B cell (primary cell): ENCODE measurements around the gene COLEC12. TPM values are rescaled to one million over a fixed set of nuclear protein-coding genes. Genes with fewer than 3 reads are reported as not detected.

Experiments used
- ATAC-seq: fragments of 200-7000 bp; cut with Tn5 transposase; one replicate; pipeline ENCODE4 v1.10.0; 2021; ENCODE audit warnings: low read depth, mild to moderate bottlenecking, moderate number of reproducible peaks, moderate library complexity
- CTCF ChIA-PET: fragments of 350-600 bp; sonication (Branson Sonifier 250); formaldehyde crosslinking; loops from one replicate; lab custom pipeline; 2021; ENCODE audit warnings: antibody characterized with exemption, inconsistent platforms; lab: Charles Lee
- POLR2A ChIA-PET: fragments of 350-600 bp; sonication (Branson Sonifier 250); formaldehyde crosslinking; loops from one replicate; lab custom pipeline; 2021; ENCODE audit warnings: antibody characterized with exemption; lab: Charles Lee
- DNase-seq: peaks from one replicate; pipeline ENCODE4 v3.0.0; 2013
- H2AFZ ChIP-seq: 2 replicates; pipeline ENCODE4 v1.6.1; 2012; ENCODE audit warnings: mild to moderate bottlenecking, low read depth, low read length; ENCODE audit not compliant: insufficient read depth, poor library complexity, severe bottlenecking
- H3K27ac ChIP-seq, 2 donors: 1 replicate in 1 of 2; 2 replicates in 1 of 2; pipeline ENCODE4 v1.5.1; 2012 to 2013; ENCODE audit warnings: low read length in 2 of 2, mild to moderate bottlenecking in 2 of 2, moderate library complexity in 1 of 2
- H3K27me3 ChIP-seq, 4 experiments: fragments of 200-600 bp in 1 of 4; sonication (generic) in 1 of 4; replicated peaks in 1 of 4; 1 replicate in 2 of 4; 2 replicates in 2 of 4; pipeline versions ENCODE4 v1.6.1 to v1.7.0; 2013 to 2016; ENCODE audit warnings: low read length in 3 of 4, mild to moderate bottlenecking in 2 of 4, mixed read lengths in 1 of 4, moderate library complexity in 1 of 4; ENCODE audit not compliant: insufficient read depth in 4 of 4, control insufficient read depth in 3 of 4; ENCODE audit errors: control extremely low read depth in 1 of 4
- H3K36me3 ChIP-seq, 2 experiments: replicated peaks in 1 of 2; 1 replicate in 1 of 2; 2 replicates in 1 of 2; pipeline versions ENCODE4 v1.6.1 to v1.7.1; 2013; ENCODE audit warnings: low read length in 1 of 2; ENCODE audit not compliant: insufficient read depth in 2 of 2, control insufficient read depth in 1 of 2; ENCODE audit errors: control extremely low read depth in 1 of 2, extremely low read depth in 1 of 2
- H3K4me1 ChIP-seq, 2 donors: fragments of 200-600 bp in 1 of 2; sonication (generic) in 1 of 2; 1 replicate in 1 of 2; 2 replicates in 1 of 2; pipeline versions ENCODE4 v1.5.1 to v1.6.1; 2013 to 2017; ENCODE audit warnings: low read length in 2 of 2; ENCODE audit not compliant: control insufficient read depth in 2 of 2, insufficient read depth in 2 of 2
- H3K4me2 ChIP-seq: replicated peaks from 2 replicates; pipeline ENCODE3; 2012; ENCODE audit warnings: mild to moderate bottlenecking, low read depth, low read length; ENCODE audit not compliant: poor library complexity, severe bottlenecking
- H3K4me3 ChIP-seq, 5 experiments: fragments of 200-600 bp in 1 of 5; sonication (generic) in 1 of 5; 1 replicate in 3 of 5; 2 replicates in 2 of 5; pipeline versions ENCODE4 v1.5.1 to v1.7.0; 2011 to 2016; ENCODE audit warnings: low read length in 4 of 5, mild to moderate bottlenecking in 4 of 5, low read depth in 2 of 5, control low read depth in 1 of 5, moderate library complexity in 1 of 5; ENCODE audit not compliant: insufficient read depth in 1 of 5; ENCODE audit errors: control extremely low read depth in 1 of 5, extremely low read depth in 1 of 5
- H3K79me2 ChIP-seq: fragments of 200-600 bp; sonication (generic); one replicate; pipeline ENCODE4 v1.6.0; 2016; ENCODE audit warnings: low read length; ENCODE audit not compliant: control insufficient read depth, insufficient read depth
- H3K9ac ChIP-seq: fragments of 200-600 bp; sonication (generic); 2 replicates; pipeline ENCODE4 v1.6.1; 2017; ENCODE audit warnings: mild to moderate bottlenecking, low read length, moderate library complexity
- H3K9me3 ChIP-seq, 3 donors: one replicate each; pipeline versions ENCODE4 v1.6.1 to v1.7.1; 2013; ENCODE audit warnings: low read length in 2 of 3; ENCODE audit not compliant: control insufficient read depth in 2 of 3, insufficient read depth in 1 of 3; ENCODE audit errors: control extremely low read depth in 1 of 3
- H4K20me1 ChIP-seq: 2 replicates; pipeline ENCODE4 v1.6.0; 2012; ENCODE audit warnings: mild to moderate bottlenecking, low read length; ENCODE audit not compliant: insufficient read depth, control insufficient read depth, poor library complexity, severe bottlenecking
- H3K27ac Mint-ChIP-seq: one replicate; pipeline ENCODE4 v1.8.0; 2021; ENCODE audit warnings: mixed read lengths
- H3K27me3 Mint-ChIP-seq: one replicate; pipeline ENCODE4 v1.8.0; 2021; ENCODE audit warnings: mixed read lengths
- H3K4me1 Mint-ChIP-seq: one replicate; pipeline ENCODE4 v1.8.0; 2021; ENCODE audit warnings: mixed read lengths
- H3K4me3 Mint-ChIP-seq: one replicate; pipeline ENCODE4 v1.8.0; 2021; ENCODE audit warnings: mixed read lengths
- H3K9me3 Mint-ChIP-seq: one replicate; pipeline ENCODE4 v1.8.0; 2022; ENCODE audit warnings: mixed read lengths; ENCODE audit not compliant: insufficient read depth
- EZH2 ChIP-seq: IDR thresholded peaks from 2 replicates; pipeline ENCODE4 v1.6.1; 2012; ENCODE audit warnings: borderline replicate concordance, low read depth, mild to moderate bottlenecking, moderate library complexity, low read length; ENCODE audit not compliant: insufficient read depth, poor library complexity, severe bottlenecking
- whole genome bisulfite sequencing: methylation state at CpG from one replicate; pipeline ENCODE4 v1.1.5; 2013; ENCODE audit warnings: missing lambda C conversion rate; ENCODE audit not compliant: insufficient coverage; 5-methylcytosine and 5-hydroxymethylcytosine counted together
- intact Hi-C: fragments of 100-400 bp; cut with micrococcal nuclease; formaldehyde crosslinking; loops from one replicate; pipeline ENCODE4 v1.10.0; 2022
- polyA plus RNA-seq: library from polyadenylated mRNA; depleted of rRNA; stranded (reverse); fragments of >200 nt; gene quantifications from 2 replicates; pipeline ENCODE4 v1.2.3, GENCODE V29; 2012
- total RNA-seq, 2 donors: library from RNA; stranded (reverse); fragments of 120-200 nt in 1 of 2; gene quantifications; 1 replicate in 1 of 2; 2 replicates in 1 of 2; pipeline versions ENCODE4 v1.2.3 to v1.2.4, GENCODE V29; 2013 to 2022
- TF ChIP-seq, protein P1 (sequence below): fragments of 200-600 bp; IDR thresholded peaks from one replicate; pipeline ENCODE4 v1.8.0; 2022; ENCODE audit warnings: antibody characterized with exemption, mild to moderate bottlenecking

The COLEC12 gene
- total and polyA plus RNA-seq, 2 donors (not counting 1 experiment from before 2014, with no cell fraction given): not detected

DNA sequence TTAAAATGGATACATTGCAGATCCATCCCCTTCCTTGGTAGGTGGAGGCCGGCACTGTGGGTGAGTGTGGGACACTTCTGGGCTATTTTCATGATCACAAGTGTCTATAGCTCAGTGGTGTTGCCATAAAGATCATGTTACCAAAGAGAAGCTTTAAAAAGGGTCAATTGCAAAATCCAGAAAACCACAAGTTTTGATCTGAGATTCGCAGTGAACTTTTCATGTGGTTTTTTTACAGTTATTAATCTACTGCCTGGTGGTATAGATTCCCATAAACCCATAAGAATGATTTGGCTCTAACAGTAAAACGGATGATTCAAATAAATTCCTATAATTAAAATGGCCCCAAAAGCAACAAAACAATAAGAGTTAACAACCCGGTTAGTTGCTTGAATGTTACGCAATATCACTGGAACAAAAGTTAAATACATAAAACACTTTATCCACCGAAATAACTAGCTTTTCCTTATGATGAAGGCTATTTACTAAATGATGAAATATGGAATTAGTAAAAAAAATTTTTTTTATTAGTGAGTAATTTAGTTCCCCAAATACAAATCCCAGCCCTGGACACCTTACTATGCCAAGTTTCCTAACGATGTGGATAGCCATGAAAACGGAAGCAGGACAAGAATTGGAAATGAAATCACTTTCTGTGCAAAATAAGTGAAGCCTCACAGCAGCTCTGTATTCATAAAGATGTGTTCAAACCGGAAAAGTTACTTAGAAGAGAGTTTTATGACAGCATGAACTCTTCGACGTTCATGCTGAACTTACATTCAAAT lies 137.0 kb downstream of the COLEC12 start:
- no peak overlapping the region for H3K4me2 ChIP-seq
- no peaks in the 10 kb centered on the region for H4K20me1 ChIP-seq
- H2AFZ ChIP-seq: no peak overlapping the region
- H3K4me3 Mint-ChIP-seq: no peak overlapping the region
- POLR2A ChIA-PET: no interaction called here
- CTCF ChIA-PET: no interaction called here
- no peaks in the 10 kb centered on the region for H3K36me3 ChIP-seq
- H3K9me3 Mint-ChIP-seq: no peaks in the 10 kb centered on the region
- H3K9me3 ChIP-seq: no peaks in the 10 kb centered on the region
- no peaks in the 10 kb centered on the region for H3K79me2 ChIP-seq
- ATAC-seq: no peak
- 93% methylated on average over 3 of the region's 11 CpGs for WGBS
- H3K27me3 Mint-ChIP-seq: no peaks in the 10 kb centered on the region
- peaks cover 17% of the 10 kb centered on the region for H3K4me1 Mint-ChIP-seq
- H3K9ac ChIP-seq: no peak overlapping the region
- no peak overlapping the region for H3K4me3 ChIP-seq
- H3K27ac ChIP-seq: no peak overlapping the region
- H3K4me1 ChIP-seq: peaks cover 10 to 28% of the 10 kb centered on the region in 2 donors
- no peaks in the 10 kb centered on the region for H3K27me3 ChIP-seq
- H3K27ac Mint-ChIP-seq: no peak overlapping the region
- no peak for TF ChIP-seq EZH2
- TF ChIP-seq, protein P1, sequence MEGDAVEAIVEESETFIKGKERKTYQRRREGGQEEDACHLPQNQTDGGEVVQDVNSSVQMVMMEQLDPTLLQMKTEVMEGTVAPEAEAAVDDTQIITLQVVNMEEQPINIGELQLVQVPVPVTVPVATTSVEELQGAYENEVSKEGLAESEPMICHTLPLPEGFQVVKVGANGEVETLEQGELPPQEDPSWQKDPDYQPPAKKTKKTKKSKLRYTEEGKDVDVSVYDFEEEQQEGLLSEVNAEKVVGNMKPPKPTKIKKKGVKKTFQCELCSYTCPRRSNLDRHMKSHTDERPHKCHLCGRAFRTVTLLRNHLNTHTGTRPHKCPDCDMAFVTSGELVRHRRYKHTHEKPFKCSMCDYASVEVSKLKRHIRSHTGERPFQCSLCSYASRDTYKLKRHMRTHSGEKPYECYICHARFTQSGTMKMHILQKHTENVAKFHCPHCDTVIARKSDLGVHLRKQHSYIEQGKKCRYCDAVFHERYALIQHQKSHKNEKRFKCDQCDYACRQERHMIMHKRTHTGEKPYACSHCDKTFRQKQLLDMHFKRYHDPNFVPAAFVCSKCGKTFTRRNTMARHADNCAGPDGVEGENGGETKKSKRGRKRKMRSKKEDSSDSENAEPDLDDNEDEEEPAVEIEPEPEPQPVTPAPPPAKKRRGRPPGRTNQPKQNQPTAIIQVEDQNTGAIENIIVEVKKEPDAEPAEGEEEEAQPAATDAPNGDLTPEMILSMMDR: no peak
- intact Hi-C loops: no loop called here
- no peak for DNase-seq
